ENCODE results near the gene ANKK1.

GRCh38 chr11:113420808-113421207 is 33.2 kb downstream of the ANKK1 start:
- TF ChIP-seq CTCF (IDR thresholded peaks at IDR 0.05) (no peak), POLR2A (IDR thresholded peaks at IDR 0.05) (no peak)

All from Peyer's patch (tissue), 4 donors.